H1 (cell line): ENCODE results near the gene UNC93A. TPM values are rescaled to one million over a fixed set of nuclear protein-coding genes. Genes with fewer than 3 reads are reported as not detected.
"Not testable (repeated sequence)": the region's sequence is repeated elsewhere in the genome, so short reads cannot be mapped to it uniquely, and the experiment has no call there.

Experiments used
- CTCF ChIA-PET: fragments of 300-600 bp; sonication (Branson Sonifier 250); formaldehyde crosslinking; loops from one replicate; lab custom pipeline; 2021; ENCODE audit not compliant: partially characterized antibody; lab: Charles Lee
- POLR2A ChIA-PET: fragments of 300-600 bp; sonication (Branson Sonifier 250); formaldehyde crosslinking; loops from one replicate; lab custom pipeline; 2021; ENCODE audit warnings: inconsistent platforms; ENCODE audit not compliant: partially characterized antibody; lab: Charles Lee
- DNase-seq, 2 experiments: peaks; one replicate each; pipeline versions ENCODE4 v3.0.0 to v3.0.0-alpha.2; 2010 to 2022; ENCODE audit warnings: low spot score in 2 of 2, low read depth in 1 of 2, mixed read lengths in 1 of 2
- FAIRE-seq: peaks from 2 replicates; lab custom pipeline; 2011; peaks lifted over from hg19 to GRCh38; lab: Jason Lieb, UNC
- H2AFZ ChIP-seq: 2 replicates; pipeline ENCODE4 v1.8.1; 2012; ENCODE audit warnings: low read length, inconsistent platforms
- H2AK5ac ChIP-seq: 2 replicates; pipeline ENCODE4 v1.6.1; 2013; ENCODE audit warnings: low read depth, low read length
- H2BK120ac ChIP-seq: replicated peaks from 2 replicates; pipeline ENCODE3; 2013; ENCODE audit warnings: low read depth, low read length, inconsistent platforms
- H2BK12ac ChIP-seq: 2 replicates; pipeline ENCODE4 v1.6.1; 2013; ENCODE audit warnings: low read depth, low read length
- H2BK15ac ChIP-seq: 2 replicates; pipeline ENCODE4 v1.6.1; 2013; ENCODE audit warnings: low read length
- H2BK20ac ChIP-seq: 2 replicates; pipeline ENCODE4 v1.6.1; 2013; ENCODE audit warnings: low read length
- H2BK5ac ChIP-seq: 2 replicates; pipeline ENCODE4 v1.6.1; 2013; ENCODE audit warnings: low read depth, low read length
- H3K14ac ChIP-seq: 2 replicates; pipeline ENCODE4 v1.6.1; 2013; ENCODE audit warnings: inconsistent platforms; ENCODE audit not compliant: insufficient read length
- H3K18ac ChIP-seq: 2 replicates; pipeline ENCODE4 v1.6.1; 2013; ENCODE audit warnings: low read length; ENCODE audit errors: extremely low read depth
- H3K23ac ChIP-seq: 2 replicates; pipeline ENCODE4 v1.6.1; 2013; ENCODE audit warnings: inconsistent platforms; ENCODE audit not compliant: insufficient read length
- H3K23me2 ChIP-seq: 2 replicates; pipeline ENCODE4 v1.6.1; 2013; ENCODE audit warnings: low read depth, low read length
- H3K27ac ChIP-seq: 2 replicates; pipeline ENCODE4 v1.6.1; 2011; ENCODE audit warnings: low read depth, low read length, inconsistent platforms
- H3K27me3 ChIP-seq, 4 experiments: replicated peaks in 1 of 4; 1 replicate in 1 of 4; 2 replicates in 3 of 4; pipeline versions ENCODE4 v1.6.1 to v1.8.1; 2011 to 2013; ENCODE audit warnings: low read length in 3 of 4, mild to moderate bottlenecking in 3 of 4, inconsistent platforms in 2 of 4, mixed read lengths in 2 of 4, moderate library complexity in 1 of 4; ENCODE audit not compliant: control insufficient read depth in 3 of 4, insufficient read depth in 3 of 4; ENCODE audit errors: extremely low read depth in 1 of 4
- H3K36me3 ChIP-seq, 4 experiments: 2 replicates each; pipeline versions ENCODE4 v1.6.1 to v1.8.1; 2011 to 2013; ENCODE audit warnings: mild to moderate bottlenecking in 4 of 4, low read length in 3 of 4, moderate library complexity in 2 of 4, control low read depth in 1 of 4, inconsistent platforms in 1 of 4; ENCODE audit not compliant: insufficient read depth in 4 of 4, control insufficient read depth in 2 of 4
- H3K4ac ChIP-seq: replicated peaks from 2 replicates; pipeline ENCODE3; 2013; ENCODE audit warnings: low read length, low read depth, mixed read lengths, inconsistent platforms; ENCODE audit not compliant: insufficient read length
- H3K4me1 ChIP-seq, 4 experiments: replicated peaks in 1 of 4; 1 replicate in 1 of 4; 2 replicates in 3 of 4; pipeline versions ENCODE4 v1.6.1 to v1.8.1; 2011 to 2013; ENCODE audit warnings: low read length in 3 of 4, inconsistent platforms in 2 of 4, mixed read lengths in 1 of 4; ENCODE audit not compliant: insufficient read depth in 4 of 4, control insufficient read depth in 3 of 4
- H3K4me2 ChIP-seq, 2 experiments: 2 replicates each; pipeline versions ENCODE4 v1.6.1 to v1.8.1; 2011 to 2013; ENCODE audit warnings: low read depth in 2 of 2, low read length in 2 of 2, control low read depth in 1 of 2, inconsistent platforms in 1 of 2, mild to moderate bottlenecking in 1 of 2; ENCODE audit not compliant: insufficient read depth in 1 of 2
- H3K4me3 ChIP-seq, 4 experiments: fragments of 200-600, 300-600 bp in 1 of 4; sonication (generic), shearing (Covaris generic), sonication (Bioruptor Twin) in 1 of 4; 2 replicates each; pipeline versions ENCODE4 v1.5.1 to v1.8.1; 2011 to 2016; ENCODE audit warnings: low read length in 4 of 4, low read depth in 3 of 4, control low read depth in 2 of 4, inconsistent platforms in 2 of 4, mild to moderate bottlenecking in 2 of 4, mixed read lengths in 1 of 4, moderate library complexity in 1 of 4; ENCODE audit not compliant: insufficient read depth in 2 of 4; ENCODE audit errors: extremely low read depth in 1 of 4
- H3K56ac ChIP-seq: replicated peaks from 2 replicates; pipeline ENCODE3; 2013; ENCODE audit warnings: low read depth, mild to moderate bottlenecking, mixed read lengths, low read length, inconsistent platforms; ENCODE audit not compliant: insufficient read length
- H3K79me1 ChIP-seq: 2 replicates; pipeline ENCODE4 v1.6.1; 2013; ENCODE audit warnings: low read depth, low read length, control low read depth
- H3K79me2 ChIP-seq, 2 experiments: 2 replicates each; pipeline versions ENCODE4 v1.6.1 to v1.8.1; 2012 to 2013; ENCODE audit warnings: low read length in 2 of 2, mild to moderate bottlenecking in 2 of 2, inconsistent platforms in 1 of 2; ENCODE audit not compliant: insufficient read depth in 2 of 2, control insufficient read depth in 1 of 2
- H3K9ac ChIP-seq, 4 experiments: replicated peaks in 1 of 4; 1 replicate in 1 of 4; 2 replicates in 3 of 4; pipeline versions ENCODE4 v1.6.1 to v1.8.1; 2011 to 2013; ENCODE audit warnings: low read depth in 3 of 4, low read length in 3 of 4, control low read depth in 2 of 4, mild to moderate bottlenecking in 2 of 4, moderate library complexity in 2 of 4, inconsistent platforms in 1 of 4; ENCODE audit errors: extremely low read depth in 1 of 4
- H3K9me3 ChIP-seq, 2 experiments: 2 replicates each; pipeline versions ENCODE4 v1.6.1 to v1.8.1; 2012 to 2013; ENCODE audit warnings: mild to moderate bottlenecking in 2 of 2, moderate library complexity in 2 of 2, control low read depth in 1 of 2, inconsistent platforms in 1 of 2, low read depth in 1 of 2, low read length in 1 of 2, mixed read lengths in 1 of 2; ENCODE audit not compliant: insufficient read depth in 2 of 2
- H4K20me1 ChIP-seq, 2 experiments: replicated peaks in 1 of 2; 2 replicates each; pipeline versions ENCODE3 to v1.8.1; 2011 to 2013; ENCODE audit warnings: inconsistent platforms in 2 of 2, low read length in 2 of 2, mild to moderate bottlenecking in 1 of 2; ENCODE audit not compliant: insufficient read depth in 2 of 2, control insufficient read depth in 1 of 2
- H4K5ac ChIP-seq: 2 replicates; pipeline ENCODE4 v1.6.1; 2013; ENCODE audit warnings: low read length, low read depth, mixed read lengths, inconsistent platforms; ENCODE audit not compliant: insufficient read length
- H4K8ac ChIP-seq: 2 replicates; pipeline ENCODE4 v1.8.0; 2013; ENCODE audit warnings: mild to moderate bottlenecking, moderate library complexity, low read length, inconsistent platforms; ENCODE audit not compliant: insufficient read depth; ENCODE audit errors: extremely low read depth
- H4K91ac ChIP-seq: replicated peaks from 2 replicates; pipeline ENCODE3; 2013; ENCODE audit warnings: low read length, mixed read lengths, inconsistent platforms; ENCODE audit not compliant: insufficient read length
- WGBS, 2 experiments: shearing (Covaris generic) in 1 of 2; methylation state at CpG; one replicate each; pipeline versions ENCODE4 v1.1.6 to v1.1.7; 2013 to 2015; ENCODE audit warnings: low lambda C conversion rate in 2 of 2, mixed read lengths in 2 of 2, inconsistent platforms in 1 of 2, low coverage in 1 of 2, missing lambda C conversion rate in 1 of 2; ENCODE audit not compliant: insufficient replicate concordance in 2 of 2, insufficient coverage in 1 of 2, insufficient read length in 1 of 2; ENCODE audit errors: extremely low coverage in 1 of 2, missing lambda C conversion rate in 1 of 2; 5-methylcytosine and 5-hydroxymethylcytosine counted together
- polyA plus RNA-seq, 7 experiments: library from polyadenylated mRNA; depleted of rRNA in 3 of 7; stranded (reverse) in 5 of 7; unstranded in 2 of 7; fragments of >200 nt in 5 of 7; fragments of 200-250 nt in 2 of 7; gene quantifications; 1 replicate in 5 of 7; 2 replicates in 1 of 7; 4 replicates in 1 of 7; pipeline versions ENCODE4 v1.2.1 to v1.2.3, GENCODE V29; 2011 to 2013; ENCODE audit warnings: missing spikeins in 2 of 7, mixed read lengths in 2 of 7
- total RNA-seq: library from RNA; stranded (reverse); fragmentation: NEBNext Ultra II Directional; extraction: Animal tissue kit (Norgen Biotek cat#: 25700); gene quantifications from 2 replicates; pipeline ENCODE4 v1.2.1, GENCODE V29; 2021

UNC93A gene
- total and polyA plus RNA-seq, 2 of the 8 experiments (the other 6 are each of a cell fraction or from before 2014, with no cell fraction given) = 0.39 TPM; not detected in 1

DNA sequence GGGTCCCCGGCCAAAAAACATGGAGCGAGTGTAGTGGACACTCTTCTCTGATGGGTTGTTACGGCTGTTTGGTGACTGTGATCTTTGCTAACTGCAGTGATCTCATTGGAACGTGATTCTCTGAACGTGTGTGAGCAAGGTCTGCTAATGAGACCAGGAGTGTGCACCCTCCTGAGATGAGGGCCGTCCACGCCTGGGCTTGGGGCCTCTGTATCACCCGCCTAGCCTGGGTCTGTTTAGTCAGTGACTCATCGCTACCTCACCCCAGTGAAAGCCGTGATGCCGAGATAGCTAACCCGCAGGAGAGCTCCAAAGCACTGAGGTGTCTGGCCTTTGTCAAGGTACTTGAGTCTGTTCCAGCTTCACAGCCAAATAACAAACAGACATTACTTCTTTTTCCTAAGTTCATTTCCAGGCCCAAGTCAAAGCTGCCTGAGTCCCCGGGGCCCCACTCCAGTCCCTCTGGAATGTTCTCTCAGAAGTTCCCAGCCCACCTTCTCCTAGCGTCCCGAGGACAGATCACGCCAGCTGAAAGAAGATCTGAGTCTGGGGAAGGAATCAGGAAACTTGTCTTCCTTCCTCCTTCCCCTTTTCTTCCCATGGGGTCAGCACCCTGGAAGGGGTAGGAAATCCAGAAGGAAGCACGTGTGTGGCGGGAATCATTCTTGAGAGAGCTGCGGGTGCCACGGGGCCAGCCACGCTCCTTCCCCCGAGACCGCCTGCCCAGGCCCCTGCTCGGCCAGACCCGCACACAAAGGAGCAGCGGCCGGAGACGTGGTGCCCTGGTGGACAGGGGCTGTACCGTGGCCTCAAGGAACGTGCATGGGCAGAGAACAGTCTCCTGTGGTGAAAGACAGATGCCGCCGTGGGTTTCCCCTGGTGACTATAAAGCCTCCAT lies 29.0 kb downstream of the UNC93A start:
- not testable (repeated sequence) for H3K27me3 ChIP-seq, FAIRE-seq
- no CpG with 5 or more reads among the region's 32 CpGs for WGBS, 2 experiments

GRCh38 chr6:167320754-167321056 lies 29.6 kb downstream of the UNC93A start:
- H3K79me1 ChIP-seq, H3K27ac ChIP-seq, H3K56ac ChIP-seq, H3K4ac ChIP-seq, H3K14ac ChIP-seq, H3K9ac ChIP-seq, H3K23ac ChIP-seq, H3K27me3 ChIP-seq, H3K79me2 ChIP-seq, H3K36me3 ChIP-seq, FAIRE-seq, H3K4me2 ChIP-seq, H2AFZ ChIP-seq, H4K5ac ChIP-seq, DNase-seq, H4K91ac ChIP-seq, H4K20me1 ChIP-seq, H4K8ac ChIP-seq, H2BK12ac ChIP-seq, POLR2A ChIA-PET, CTCF ChIA-PET, H2BK20ac ChIP-seq, H3K9me3 ChIP-seq, H3K23me2 ChIP-seq, H2AK5ac ChIP-seq, H3K18ac ChIP-seq, H3K4me3 ChIP-seq, H2BK15ac ChIP-seq, H2BK5ac ChIP-seq, H3K4me1 ChIP-seq, H2BK120ac ChIP-seq: not testable (repeated sequence)
- no CpG with 5 or more reads among the region's 13 CpGs for WGBS, 2 experiments

More for the DNA sequence above, 29.0 kb downstream of the UNC93A start:
- H3K56ac ChIP-seq, H3K27ac ChIP-seq, H4K5ac ChIP-seq, H3K4ac ChIP-seq, H3K14ac ChIP-seq, H3K4me3 ChIP-seq, H3K18ac ChIP-seq, H2BK120ac ChIP-seq, H3K36me3 ChIP-seq, H2AFZ ChIP-seq, H3K9me3 ChIP-seq, H4K20me1 ChIP-seq, H3K9ac ChIP-seq, H3K4me1 ChIP-seq, H4K8ac ChIP-seq, H2BK5ac ChIP-seq, H4K91ac ChIP-seq, H3K79me2 ChIP-seq, H2BK20ac ChIP-seq, POLR2A ChIA-PET, CTCF ChIA-PET, H2BK15ac ChIP-seq, DNase-seq, H2BK12ac ChIP-seq, H3K23me2 ChIP-seq, H3K79me1 ChIP-seq, H3K23ac ChIP-seq, H2AK5ac ChIP-seq, H3K4me2 ChIP-seq: not testable (repeated sequence)
